Parathyroid adenoma (tissue), 2 donors: ENCODE measurements around the gene C2orf15.

ENCODE experiments used
- H2AFZ ChIP-seq: fragments of 300-600 bp; sonication (generic); one replicate; pipeline ENCODE4 v1.7.0; 2017; ENCODE audit warnings: antibody characterized with exemption, mild to moderate bottlenecking
- H3K27ac ChIP-seq: fragments of 300-600 bp; sonication (generic); one replicate; pipeline ENCODE4 v1.7.0; 2017
- H3K27me3 ChIP-seq: fragments of 300-600 bp; sonication (generic); one replicate; pipeline ENCODE4 v1.7.0; 2017; ENCODE audit warnings: low read length; ENCODE audit not compliant: control insufficient read depth, insufficient read depth
- H3K36me3 ChIP-seq: fragments of 300-600 bp; sonication (generic); one replicate; pipeline ENCODE4 v1.7.0; 2017; ENCODE audit warnings: low read length; ENCODE audit not compliant: control insufficient read depth, insufficient read depth
- H3K4me1 ChIP-seq: fragments of 300-600 bp; sonication (generic); one replicate; pipeline ENCODE4 v1.7.0; 2017; ENCODE audit warnings: control low read depth
- H3K4me2 ChIP-seq: fragments of 300-600 bp; sonication (generic); one replicate; pipeline ENCODE4 v1.7.0; 2017; ENCODE audit warnings: low read length
- H3K4me3 ChIP-seq: fragments of 300-600 bp; sonication (generic); one replicate; pipeline ENCODE4 v1.7.0; 2017; ENCODE audit warnings: low read depth, low read length
- H3K79me2 ChIP-seq: fragments of 300-600 bp; sonication (generic); one replicate; pipeline ENCODE4 v1.7.0; 2017; ENCODE audit warnings: control low read depth
- H3K9ac ChIP-seq: fragments of 300-600 bp; sonication (generic); one replicate; pipeline ENCODE4 v1.7.0; 2017; ENCODE audit warnings: mild to moderate bottlenecking
- H3K9me3 ChIP-seq: fragments of 300-600 bp; sonication (generic); one replicate; pipeline ENCODE4 v1.7.0; 2017; ENCODE audit warnings: low read length; ENCODE audit not compliant: control insufficient read depth
- CTCF ChIP-seq: fragments of 300-600 bp; sonication (generic); IDR thresholded peaks from one replicate; pipeline ENCODE4 v1.7.0; 2017; ENCODE audit warnings: antibody characterized with exemption, mild to moderate bottlenecking
- donor health status: primary hyperparathyroidism.

Gene C2orf15

GRCh38 chr2:99200076-99200800 is 58.7 kb downstream of the C2orf15 start:
- no peaks in the 10 kb centered on the region for H3K79me2 ChIP-seq
- no peaks in the 10 kb centered on the region for H3K4me1 ChIP-seq
- no peaks in the 10 kb centered on the region for H3K9me3 ChIP-seq
- H3K4me3 ChIP-seq: no peak overlapping the region
- H3K9ac ChIP-seq: no peak overlapping the region
- no peak for TF ChIP-seq CTCF
- no peak overlapping the region for H3K4me2 ChIP-seq
- H3K27me3 ChIP-seq: no peaks in the 10 kb centered on the region
- no peak overlapping the region for H3K27ac ChIP-seq
- no peak overlapping the region for H2AFZ ChIP-seq
- H3K36me3 ChIP-seq: no peaks in the 10 kb centered on the region
